ENCODE data around the gene C17orf67.

DNA sequence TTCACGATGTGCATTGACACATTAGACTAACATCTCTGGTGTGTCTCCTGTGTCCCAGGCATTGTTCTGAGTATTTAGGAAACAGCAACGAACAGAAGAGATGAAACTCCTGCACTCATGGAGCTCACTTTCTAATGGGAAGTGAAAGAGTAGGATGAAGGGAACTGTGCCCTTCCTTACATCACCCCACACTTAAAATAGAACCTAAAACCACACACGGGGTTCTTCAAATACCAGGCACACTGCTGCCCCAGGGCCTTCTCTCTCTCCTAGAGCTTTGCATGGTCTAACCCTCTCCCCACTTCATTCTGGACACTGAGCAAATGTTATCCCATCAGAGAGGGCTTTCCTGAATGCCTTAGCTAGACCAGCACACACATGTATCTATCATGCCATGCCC, 46.4 kb upstream of the C17orf67 start:
- TF ChIP-seq, protein P1, sequence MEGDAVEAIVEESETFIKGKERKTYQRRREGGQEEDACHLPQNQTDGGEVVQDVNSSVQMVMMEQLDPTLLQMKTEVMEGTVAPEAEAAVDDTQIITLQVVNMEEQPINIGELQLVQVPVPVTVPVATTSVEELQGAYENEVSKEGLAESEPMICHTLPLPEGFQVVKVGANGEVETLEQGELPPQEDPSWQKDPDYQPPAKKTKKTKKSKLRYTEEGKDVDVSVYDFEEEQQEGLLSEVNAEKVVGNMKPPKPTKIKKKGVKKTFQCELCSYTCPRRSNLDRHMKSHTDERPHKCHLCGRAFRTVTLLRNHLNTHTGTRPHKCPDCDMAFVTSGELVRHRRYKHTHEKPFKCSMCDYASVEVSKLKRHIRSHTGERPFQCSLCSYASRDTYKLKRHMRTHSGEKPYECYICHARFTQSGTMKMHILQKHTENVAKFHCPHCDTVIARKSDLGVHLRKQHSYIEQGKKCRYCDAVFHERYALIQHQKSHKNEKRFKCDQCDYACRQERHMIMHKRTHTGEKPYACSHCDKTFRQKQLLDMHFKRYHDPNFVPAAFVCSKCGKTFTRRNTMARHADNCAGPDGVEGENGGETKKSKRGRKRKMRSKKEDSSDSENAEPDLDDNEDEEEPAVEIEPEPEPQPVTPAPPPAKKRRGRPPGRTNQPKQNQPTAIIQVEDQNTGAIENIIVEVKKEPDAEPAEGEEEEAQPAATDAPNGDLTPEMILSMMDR (IDR thresholded peaks at IDR 0.05), result no peak
- TF ChIP-seq POLR2A (IDR thresholded peaks at IDR 0.05) (no peak), EP300 (IDR thresholded peaks at IDR 0.05) (no peak), POLR2AphosphoS5 (IDR thresholded peaks at IDR 0.05) (no peak)
